OCI-LY7 (cell line): ENCODE results near the gene C20orf204.

Experiments used
- EZH2phosphoT487 ChIP-seq: fragments of 200-600 bp; sonication (generic); IDR thresholded peaks from 2 replicates; pipeline ENCODE4 v1.6.1; 2018; ENCODE audit warnings: low read depth, borderline replicate concordance, mild to moderate bottlenecking, mixed run types, antibody characterized with exemption, low read length, moderate library complexity, mixed read lengths
- TF ChIP-seq, protein P1 (sequence below): fragments of 200-600 bp; sonication (generic); conservative IDR thresholded peaks from 2 replicates; pipeline ENCODE4 v1.5.1; 2014; ENCODE audit warnings: mild to moderate bottlenecking, antibody characterized with exemption, low read length, moderate library complexity, mixed read lengths

DNA sequence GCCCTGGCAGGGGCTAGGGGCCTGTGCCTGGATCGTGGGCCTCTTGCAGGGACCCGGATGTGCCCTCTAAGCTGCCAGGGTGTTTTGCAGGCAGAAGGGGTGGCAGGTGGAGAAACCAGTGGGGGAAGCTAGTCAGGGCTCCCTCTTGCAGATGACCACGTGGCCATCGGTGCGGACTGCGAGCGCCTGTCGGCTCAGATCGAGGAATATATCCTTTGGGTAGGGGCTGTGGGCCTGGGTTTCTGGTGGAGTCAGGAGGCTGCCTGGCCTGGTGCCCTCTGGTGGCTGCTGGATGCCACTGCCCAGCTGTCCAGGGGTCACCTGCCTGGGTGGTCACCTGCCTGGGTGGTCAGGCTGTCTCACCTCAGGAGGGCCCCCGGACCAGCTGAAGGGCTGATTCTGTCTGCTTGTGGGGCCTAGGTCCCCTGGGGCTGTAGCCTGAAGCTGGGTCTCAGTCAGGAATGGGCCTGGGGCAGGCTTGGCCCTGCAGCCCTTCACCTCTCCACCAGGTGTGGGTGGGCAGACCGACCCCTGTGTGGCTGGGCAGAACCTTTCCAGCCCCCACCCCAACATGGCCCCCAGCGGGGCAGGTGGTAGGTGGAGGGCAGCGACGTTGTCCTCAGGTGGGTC, 33.7 kb downstream of the C20orf204 start:
- TF ChIP-seq, protein P1, sequence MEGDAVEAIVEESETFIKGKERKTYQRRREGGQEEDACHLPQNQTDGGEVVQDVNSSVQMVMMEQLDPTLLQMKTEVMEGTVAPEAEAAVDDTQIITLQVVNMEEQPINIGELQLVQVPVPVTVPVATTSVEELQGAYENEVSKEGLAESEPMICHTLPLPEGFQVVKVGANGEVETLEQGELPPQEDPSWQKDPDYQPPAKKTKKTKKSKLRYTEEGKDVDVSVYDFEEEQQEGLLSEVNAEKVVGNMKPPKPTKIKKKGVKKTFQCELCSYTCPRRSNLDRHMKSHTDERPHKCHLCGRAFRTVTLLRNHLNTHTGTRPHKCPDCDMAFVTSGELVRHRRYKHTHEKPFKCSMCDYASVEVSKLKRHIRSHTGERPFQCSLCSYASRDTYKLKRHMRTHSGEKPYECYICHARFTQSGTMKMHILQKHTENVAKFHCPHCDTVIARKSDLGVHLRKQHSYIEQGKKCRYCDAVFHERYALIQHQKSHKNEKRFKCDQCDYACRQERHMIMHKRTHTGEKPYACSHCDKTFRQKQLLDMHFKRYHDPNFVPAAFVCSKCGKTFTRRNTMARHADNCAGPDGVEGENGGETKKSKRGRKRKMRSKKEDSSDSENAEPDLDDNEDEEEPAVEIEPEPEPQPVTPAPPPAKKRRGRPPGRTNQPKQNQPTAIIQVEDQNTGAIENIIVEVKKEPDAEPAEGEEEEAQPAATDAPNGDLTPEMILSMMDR: peak; percentile 78
- TF ChIP-seq EZH2phosphoT487: no peak
